Measurements from ENCODE around the gene HIVEP3.

GRCh38 chr1:41931578-41931977 lies 12.9 kb upstream of the HIVEP3 start:
- TF ChIP-seq, protein P1, sequence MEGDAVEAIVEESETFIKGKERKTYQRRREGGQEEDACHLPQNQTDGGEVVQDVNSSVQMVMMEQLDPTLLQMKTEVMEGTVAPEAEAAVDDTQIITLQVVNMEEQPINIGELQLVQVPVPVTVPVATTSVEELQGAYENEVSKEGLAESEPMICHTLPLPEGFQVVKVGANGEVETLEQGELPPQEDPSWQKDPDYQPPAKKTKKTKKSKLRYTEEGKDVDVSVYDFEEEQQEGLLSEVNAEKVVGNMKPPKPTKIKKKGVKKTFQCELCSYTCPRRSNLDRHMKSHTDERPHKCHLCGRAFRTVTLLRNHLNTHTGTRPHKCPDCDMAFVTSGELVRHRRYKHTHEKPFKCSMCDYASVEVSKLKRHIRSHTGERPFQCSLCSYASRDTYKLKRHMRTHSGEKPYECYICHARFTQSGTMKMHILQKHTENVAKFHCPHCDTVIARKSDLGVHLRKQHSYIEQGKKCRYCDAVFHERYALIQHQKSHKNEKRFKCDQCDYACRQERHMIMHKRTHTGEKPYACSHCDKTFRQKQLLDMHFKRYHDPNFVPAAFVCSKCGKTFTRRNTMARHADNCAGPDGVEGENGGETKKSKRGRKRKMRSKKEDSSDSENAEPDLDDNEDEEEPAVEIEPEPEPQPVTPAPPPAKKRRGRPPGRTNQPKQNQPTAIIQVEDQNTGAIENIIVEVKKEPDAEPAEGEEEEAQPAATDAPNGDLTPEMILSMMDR (IDR thresholded peaks at IDR 0.05), result no peak
- TF ChIP-seq POLR2A (IDR thresholded peaks at IDR 0.05), result no peak

Data from tibial nerve (tissue), 3 donors.